GM23248 (cell line): ENCODE measurements around the gene CACNA2D2. TPM values are rescaled to one million over a fixed set of nuclear protein-coding genes. Genes with fewer than 3 reads are reported as not detected.

ENCODE experiments used
- DNase-seq: peaks from one replicate; pipeline ENCODE4 v3.0.0-alpha.2; 2015
- H2AFZ ChIP-seq: fragments of 200-600 bp; sonication (generic); 2 replicates; pipeline ENCODE4 v1.6.1; 2016; ENCODE audit warnings: antibody characterized with exemption
- H3F3A ChIP-seq: fragments of 200-600 bp; sonication (generic); 2 replicates; pipeline ENCODE4 v1.6.1; 2016; ENCODE audit warnings: mild to moderate bottlenecking, antibody characterized with exemption, mixed run types; ENCODE audit not compliant: insufficient read depth
- H3K27ac ChIP-seq: fragments of 200-600 bp; sonication (generic); 2 replicates; pipeline ENCODE4 v1.5.1; 2016; ENCODE audit warnings: mild to moderate bottlenecking
- H3K27me3 ChIP-seq: fragments of 200-600 bp; sonication (generic); replicated peaks from 2 replicates; pipeline ENCODE4 v1.6.1; 2016; ENCODE audit warnings: mild to moderate bottlenecking; ENCODE audit not compliant: insufficient read depth
- H3K36me3 ChIP-seq: fragments of 200-600 bp; sonication (generic); 2 replicates; pipeline ENCODE4 v1.6.1; 2016; ENCODE audit warnings: low read depth, mild to moderate bottlenecking
- H3K4me1 ChIP-seq: fragments of 200-600 bp; sonication (generic); 2 replicates; pipeline ENCODE4 v1.6.1; 2016; ENCODE audit warnings: mild to moderate bottlenecking; ENCODE audit not compliant: insufficient read depth
- H3K4me2 ChIP-seq: fragments of 200-600 bp; sonication (generic); one replicate; pipeline ENCODE4 v1.6.1; 2016; ENCODE audit warnings: mild to moderate bottlenecking; ENCODE audit not compliant: unreplicated experiment
- H3K4me3 ChIP-seq: fragments of 200-600 bp; sonication (generic); 2 replicates; pipeline ENCODE4 v1.5.1; 2016; ENCODE audit warnings: mild to moderate bottlenecking
- H3K79me2 ChIP-seq: fragments of 200-600 bp; sonication (generic); 2 replicates; pipeline ENCODE4 v1.6.1; 2016; ENCODE audit warnings: mild to moderate bottlenecking; ENCODE audit not compliant: insufficient read depth
- H3K9ac ChIP-seq: fragments of 200-600 bp; sonication (generic); 2 replicates; pipeline ENCODE4 v1.6.1; 2016; ENCODE audit warnings: mild to moderate bottlenecking
- H3K9me2 ChIP-seq: fragments of 200-600 bp; sonication (generic); 2 replicates; pipeline ENCODE4 v1.6.1; 2016; ENCODE audit warnings: mixed run types, mild to moderate bottlenecking, moderate library complexity; ENCODE audit not compliant: insufficient read depth
- H3K9me3 ChIP-seq: fragments of 200-600 bp; sonication (generic); one replicate; pipeline ENCODE4 v1.6.1; 2017; ENCODE audit warnings: low read depth
- H4K20me1 ChIP-seq: fragments of 200-600 bp; sonication (generic); 2 replicates; pipeline ENCODE4 v1.6.0; 2016; ENCODE audit not compliant: insufficient read depth
- EZH2 ChIP-seq: fragments of 200-600 bp; sonication (generic); IDR thresholded peaks from 2 replicates; pipeline ENCODE4 v1.6.1; 2018; ENCODE audit warnings: antibody characterized with exemption, mild to moderate bottlenecking; ENCODE audit not compliant: insufficient read depth, poor library complexity, severe bottlenecking
- EZH2phosphoT487 ChIP-seq: fragments of 200-600 bp; sonication (generic); IDR thresholded peaks from 2 replicates; pipeline ENCODE4 v1.6.1; 2018; ENCODE audit warnings: antibody characterized with exemption, moderate library complexity, mild to moderate bottlenecking, low read depth; ENCODE audit not compliant: insufficient read depth
- WGBS, 2 experiments: methylation state at CpG; one replicate each; pipeline ENCODE4 v1.1.6; 2015 to 2017; ENCODE audit warnings: low lambda C conversion rate in 2 of 2, low coverage in 1 of 2; ENCODE audit errors: missing lambda C conversion rate in 2 of 2; 5-methylcytosine and 5-hydroxymethylcytosine counted together
- in situ Hi-C: fragments of 300-500 bp; cut with MboI; formaldehyde crosslinking; loops from 2 replicates; pipeline ENCODE4 v1.15.0; 2020
- polyA plus RNA-seq: library from polyadenylated mRNA; unstranded; fragments of >200 nt; fragmentation: Nextera tagmentation; extraction: Ambion mirVana; gene quantifications from 2 replicates; pipeline ENCODE4 v1.2.1, GENCODE V29; 2016
- total RNA-seq: library from RNA; depleted of rRNA; stranded (reverse); fragments of >200 nt; shearing (Covaris generic); gene quantifications from 2 replicates; pipeline ENCODE4 v1.2.3, GENCODE V29; 2014

The CACNA2D2 gene
- total and polyA plus RNA-seq, 2 experiments from 2014 or later: not detected

DNA sequence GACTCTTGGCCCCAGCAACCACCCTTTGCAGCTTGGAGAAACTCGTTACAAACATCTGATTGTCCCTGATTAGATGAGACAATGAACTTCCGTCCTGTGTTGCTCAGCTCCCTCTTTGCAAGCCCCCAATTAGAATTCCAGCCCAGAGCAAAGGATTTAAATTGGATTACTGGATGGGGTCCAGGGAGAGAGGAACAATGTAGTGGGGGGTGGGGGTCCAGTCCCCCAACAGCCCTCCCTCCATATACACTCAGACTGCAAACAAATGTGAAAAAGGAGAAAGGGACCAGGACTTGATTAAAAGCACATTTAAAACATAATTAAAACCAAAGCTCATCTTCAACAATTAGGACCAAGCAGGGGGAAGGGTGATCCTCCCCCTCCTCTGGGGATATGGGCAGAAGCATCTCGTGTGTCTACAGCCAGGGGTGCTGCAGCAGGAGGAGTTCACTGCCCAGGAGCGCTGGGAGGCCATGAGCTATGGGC is 72.4 kb downstream of the CACNA2D2 start:
- TF ChIP-seq EZH2phosphoT487 (no peak), EZH2 (no peak)
- Histone ChIP-seq H3K27me3 (no peaks in the 10 kb centered on the region), H3K9me2 (no peaks in the 10 kb centered on the region), H3K4me2 (no peak overlapping the region), H3F3A (no peaks in the 10 kb centered on the region), H3K9me3 (no peaks in the 10 kb centered on the region), H3K9ac (no peak overlapping the region), H3K27ac (no peak overlapping the region), H3K4me1 (no peaks in the 10 kb centered on the region), H4K20me1 (no peaks in the 10 kb centered on the region), H3K4me3 (no peak overlapping the region), H2AFZ (no peak overlapping the region), H3K36me3 (no peaks in the 10 kb centered on the region), H3K79me2 (no peaks in the 10 kb centered on the region)
- in situ Hi-C loops: no loop called here
- 31 to 39% methylated on average over 4 of the region's 4 CpGs for WGBS, 2 experiments
- DNase-seq: no peak

DNA sequence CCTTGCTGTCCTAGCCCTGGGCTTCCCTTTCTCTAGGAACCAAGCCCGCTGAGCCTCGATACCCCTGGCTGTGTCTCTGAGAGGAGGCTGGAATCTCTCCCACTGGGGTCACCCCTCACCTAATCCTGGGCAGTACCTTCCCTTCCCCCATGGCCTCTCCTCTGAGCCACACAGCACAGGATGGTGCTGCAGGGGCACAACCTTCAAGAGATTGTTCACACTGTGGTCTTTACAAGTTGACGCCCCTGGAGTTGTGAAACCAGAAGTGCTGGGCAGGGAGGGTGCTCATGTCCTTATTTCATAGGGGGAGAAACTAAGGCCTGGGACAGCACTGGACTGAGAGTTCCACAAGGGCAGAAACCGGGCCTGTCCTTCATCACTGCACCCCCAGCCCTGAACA is 73.2 kb downstream of the CACNA2D2 start:
- Histone ChIP-seq H3K27me3 (no peaks in the 10 kb centered on the region), H4K20me1 (no peaks in the 10 kb centered on the region), H3K27ac (no peak overlapping the region), H3K4me2 (no peak overlapping the region), H3K79me2 (no peaks in the 10 kb centered on the region), H2AFZ (no peak overlapping the region), H3K4me3 (no peak overlapping the region), H3F3A (no peaks in the 10 kb centered on the region), H3K36me3 (no peaks in the 10 kb centered on the region), H3K9me3 (no peaks in the 10 kb centered on the region), H3K4me1 (no peaks in the 10 kb centered on the region), H3K9ac (no peak overlapping the region), H3K9me2 (no peaks in the 10 kb centered on the region)
- no peak for DNase-seq
- WGBS, 2 experiments: 51 to 53% methylated on average over 4 of the region's 4 CpGs
- in situ Hi-C loops: no loop called here
- TF ChIP-seq EZH2: no peak
- no peak for TF ChIP-seq EZH2phosphoT487

DNA sequence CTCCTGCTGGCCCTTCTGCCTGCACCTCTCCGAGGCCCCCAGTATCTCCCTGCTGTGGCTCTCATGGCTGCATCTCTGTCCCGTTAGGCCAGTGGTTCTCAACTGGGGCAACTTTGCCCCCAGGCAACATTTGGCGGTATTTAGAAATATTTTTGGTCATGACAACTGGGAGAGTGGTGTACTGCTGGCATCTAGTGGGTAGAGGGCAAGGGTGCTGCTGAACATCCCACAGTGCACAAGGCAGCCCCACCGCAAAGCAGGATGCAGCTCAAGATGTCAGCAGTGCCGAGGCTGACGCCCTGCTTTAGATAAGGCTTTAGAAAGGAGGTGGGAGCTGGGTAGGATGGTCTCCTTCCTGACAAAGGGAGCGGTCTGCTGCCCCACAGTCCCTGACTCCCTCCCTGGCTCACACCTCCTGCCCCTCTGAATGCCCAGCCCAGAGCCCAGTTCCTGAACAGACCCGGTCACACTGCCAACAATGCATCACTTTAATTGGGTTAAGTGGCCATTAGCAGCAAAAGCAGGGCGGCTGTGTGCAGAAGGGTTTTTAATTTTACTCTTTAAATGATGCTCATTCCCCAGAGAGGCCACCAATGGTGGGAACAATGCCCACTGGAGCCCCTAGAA is 75.3 kb downstream of the CACNA2D2 start:
- in situ Hi-C loops: no loop called here

DNA sequence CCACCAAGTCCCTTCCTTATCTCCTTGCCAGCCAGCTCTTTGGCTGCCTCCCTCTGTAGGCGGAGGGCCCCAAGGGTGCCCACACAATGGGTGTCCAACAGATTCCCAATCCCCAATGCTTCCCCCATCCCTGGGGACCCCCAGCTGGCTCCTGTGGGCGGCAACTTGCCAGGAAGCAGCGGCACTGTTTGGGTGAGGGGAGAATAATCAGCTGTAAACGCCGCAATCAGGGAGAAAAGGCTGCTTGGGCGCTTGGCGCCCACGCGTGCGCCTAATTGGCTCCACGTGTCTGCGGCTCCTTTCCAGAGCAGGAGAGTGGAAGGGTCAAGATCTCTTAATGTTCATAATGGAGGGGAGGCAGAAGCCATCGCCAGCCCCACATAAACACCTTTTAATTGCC is 76.2 kb downstream of the CACNA2D2 start:
- WGBS, 2 experiments: 78 to 83% methylated on average over 13 of the region's 13 CpGs
- Histone ChIP-seq H3K27me3 (no peaks in the 10 kb centered on the region; the same call in 1 of the 2 replicates), H3K9me3 (no peaks in the 10 kb centered on the region)

More for the DNA sequence above, 75.3 kb downstream of the CACNA2D2 start:
- no peaks in the 10 kb centered on the region for H3K4me1 ChIP-seq
- no peaks in the 10 kb centered on the region for H4K20me1 ChIP-seq
- no peak overlapping the region for H2AFZ ChIP-seq
- no peaks in the 10 kb centered on the region for H3K9me2 ChIP-seq
- H3K27ac ChIP-seq: no peak overlapping the region
- no peak for TF ChIP-seq EZH2
- TF ChIP-seq EZH2phosphoT487: no peak
- H3K4me2 ChIP-seq: no peak overlapping the region
- H3K79me2 ChIP-seq: no peaks in the 10 kb centered on the region
- no peaks in the 10 kb centered on the region; the same call in 1 of the 2 replicates for H3K27me3 ChIP-seq
- H3F3A ChIP-seq: no peaks in the 10 kb centered on the region
- no peaks in the 10 kb centered on the region for H3K36me3 ChIP-seq
- WGBS, 2 experiments: 59 to 63% methylated on average over 9 of the region's 9 CpGs
- H3K9me3 ChIP-seq: no peaks in the 10 kb centered on the region
- DNase-seq: no peak
- H3K4me3 ChIP-seq: no peak overlapping the region
- no peak overlapping the region for H3K9ac ChIP-seq

More for the DNA sequence above, 76.2 kb downstream of the CACNA2D2 start:
- TF ChIP-seq EZH2phosphoT487 (no peak), EZH2 (no peak)
- DNase-seq: no peak
- in situ Hi-C loops: no loop called here
- Histone ChIP-seq H4K20me1 (no peaks in the 10 kb centered on the region), H3K4me1 (no peaks in the 10 kb centered on the region), H3F3A (no peaks in the 10 kb centered on the region), H2AFZ (no peak overlapping the region), H3K4me2 (no peak overlapping the region), H3K79me2 (no peaks in the 10 kb centered on the region), H3K36me3 (no peaks in the 10 kb centered on the region), H3K27ac (no peak overlapping the region), H3K9ac (no peak overlapping the region), H3K4me3 (no peak overlapping the region), H3K9me2 (no peaks in the 10 kb centered on the region)
